Measurements from ENCODE around the gene GRK4.
"Not testable (repeated sequence)": the region's sequence is repeated elsewhere in the genome, so short reads cannot be mapped to it uniquely, and the experiment has no call there.

GRCh38 chr4:2918714-2919113 lies 44.7 kb upstream of the GRK4 start:
- TF ChIP-seq POLR2A, CTCF (IDR thresholded peaks at IDR 0.05): not testable (repeated sequence)

Measured in heart left ventricle (tissue), 13 donors.